Stimulated activated CD4-positive, alpha-beta T cell treated with anti-CD3 and anti-CD28 coated beads, TNF-alpha, amount 100 ng/mL, for 48 hours (primary cell): ENCODE results near the gene FEZ2.
A peak's percentile ranks its signal among the peaks of the same experiment; 100 is the strongest.

Source experiments
- DNase-seq, 3 donors: peaks; one replicate each; pipeline ENCODE4 v3.0.0-alpha.2; 2020; ENCODE audit warnings: low read depth in 3 of 3

FEZ2 gene

GRCh38 chr2:36530983-36531354, 67.0 kb downstream of the FEZ2 start:
- no peak for DNase-seq

GRCh38 chr2:36530178-36530982, 67.6 kb downstream of the FEZ2 start:
- DNase-seq = no peak

GRCh38 chr2:36528766-36529392, 69.1 kb downstream of the FEZ2 start:
- DNase-seq = no peak

GRCh38 chr2:36528274-36528673, 69.7 kb downstream of the FEZ2 start:
- no peak for DNase-seq

DNA sequence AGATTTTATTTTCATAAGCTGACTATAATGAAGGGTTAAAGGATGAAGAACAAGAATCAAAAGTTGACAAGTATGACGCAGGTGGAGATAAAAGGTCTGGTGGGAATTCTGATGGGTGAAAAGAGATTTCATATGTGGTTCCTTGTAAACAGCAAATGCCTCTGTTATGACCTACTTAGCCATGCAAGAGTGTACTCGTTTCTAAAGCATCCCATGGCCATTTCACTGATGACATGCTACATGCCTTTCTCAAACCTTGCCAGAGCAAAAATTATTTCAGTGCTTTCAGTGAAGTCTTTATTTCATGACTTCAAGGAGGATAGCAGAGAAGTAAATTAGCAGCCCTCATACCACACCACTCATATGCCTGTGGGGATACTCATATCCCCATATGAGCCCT, 71.7 kb downstream of the FEZ2 start:
- DNase-seq = no peak

DNA sequence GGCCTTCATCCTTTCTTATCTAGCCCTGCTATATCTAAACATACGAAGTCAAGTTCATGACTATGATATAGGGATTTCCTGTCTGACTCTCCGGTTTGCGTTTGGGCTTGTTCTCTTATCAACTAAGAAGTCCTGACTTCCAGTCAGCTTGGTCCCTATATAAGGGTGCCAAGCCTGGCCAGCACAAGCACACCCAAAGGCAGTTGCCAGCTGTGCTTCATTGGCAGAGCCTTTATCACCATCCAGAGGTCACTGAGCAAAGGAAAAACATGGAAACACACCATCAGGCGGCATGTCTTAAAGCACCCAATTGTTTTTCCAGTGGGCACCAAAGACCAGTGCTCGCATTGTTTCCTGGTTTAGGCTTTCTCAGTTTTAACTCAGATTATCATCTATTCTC, 72.7 kb downstream of the FEZ2 start:
- DNase-seq = no peak

GRCh38 chr2:36523153-36523552, 74.8 kb downstream of the FEZ2 start:
- DNase-seq = no peak

DNA sequence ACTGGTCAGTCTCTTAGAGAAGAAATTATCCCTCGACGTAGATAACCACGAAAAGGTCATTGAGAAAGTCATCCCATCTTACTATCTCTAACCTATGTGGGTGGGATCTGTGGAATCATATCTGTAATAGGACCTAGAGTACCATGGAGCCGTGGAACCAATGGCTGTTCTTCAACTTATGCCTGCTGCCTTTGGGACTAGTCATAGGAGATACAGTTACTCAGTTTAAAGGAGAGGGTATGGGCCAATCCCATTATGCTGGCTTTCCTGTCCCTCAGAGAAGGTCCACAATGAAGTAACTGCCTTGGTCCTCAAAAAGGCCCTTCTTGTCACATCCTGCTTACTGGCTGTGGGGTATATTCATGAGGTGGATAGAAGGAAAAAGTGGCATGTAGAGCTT, 77.5 kb downstream of the FEZ2 start:
- DNase-seq = no peak

- no peak for DNase-seq
Observed at GRCh38 chr2:36516136-36516870, 81.7 kb downstream of the FEZ2 start.

DNA sequence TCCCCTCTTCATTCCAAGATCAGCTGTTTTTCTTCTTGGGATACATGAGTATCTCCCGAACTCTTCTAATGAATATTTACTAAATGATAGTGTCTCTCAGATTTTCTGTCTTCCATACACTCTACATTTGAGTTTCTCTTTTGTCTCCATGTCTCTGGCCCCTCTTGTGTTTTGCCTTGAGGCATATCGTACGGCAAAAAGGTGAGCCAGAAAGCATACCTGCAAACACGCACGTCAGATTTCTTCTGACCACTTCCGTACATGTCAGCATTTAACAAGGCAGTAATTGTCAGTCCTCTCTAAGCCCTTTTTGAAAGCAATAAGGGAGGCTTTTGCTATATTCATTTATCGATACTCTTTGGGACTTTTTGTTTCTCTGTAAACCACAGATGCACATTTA, 82.4 kb downstream of the FEZ2 start:
- no peak for DNase-seq

DNA sequence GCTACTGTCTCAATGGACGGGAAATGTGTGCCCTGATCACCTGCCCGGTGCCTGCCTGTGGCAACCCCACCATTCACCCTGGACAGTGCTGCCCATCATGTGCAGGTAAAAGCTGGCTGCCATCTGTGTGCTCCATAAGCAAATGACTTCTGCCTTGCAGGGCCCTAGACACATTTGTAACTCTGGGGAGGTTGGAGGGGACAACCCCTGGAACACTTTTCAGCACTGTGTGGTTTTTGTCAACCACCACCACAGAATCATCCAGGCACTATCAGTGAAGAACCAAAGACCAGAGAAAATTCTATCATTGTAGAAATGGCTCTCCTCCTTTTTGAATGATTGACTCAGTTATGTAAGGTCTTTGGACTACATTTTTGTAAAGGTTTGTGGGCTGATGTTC, 84.3 kb downstream of the FEZ2 start:
- DNase-seq = no peak

GRCh38 chr2:36512705-36513104, 85.3 kb downstream of the FEZ2 start:
- DNase-seq = no peak

- no peak for DNase-seq
Observed at GRCh38 chr2:36511858-36512603, 85.9 kb downstream of the FEZ2 start.

- no peak for DNase-seq
Observed at GRCh38 chr2:36509075-36509474, 88.9 kb downstream of the FEZ2 start.

DNA sequence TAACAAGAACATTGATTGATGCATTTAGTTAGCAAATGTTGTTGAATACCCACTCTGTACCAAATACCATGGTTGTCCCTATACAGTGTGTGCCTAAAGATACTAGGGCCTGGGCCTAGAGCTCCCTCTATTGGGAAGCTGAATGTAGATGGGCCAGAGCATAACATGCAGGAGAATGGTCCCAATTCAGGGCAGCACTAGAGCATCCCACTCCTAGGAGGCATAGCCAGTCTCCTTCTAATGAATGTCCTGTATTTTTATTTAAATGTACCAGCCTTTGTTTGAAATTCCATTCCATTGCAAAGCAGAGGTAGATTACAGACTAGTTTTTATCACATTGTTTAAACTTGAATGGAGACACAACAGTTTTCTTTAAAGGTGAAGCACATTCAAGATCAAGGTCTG, 90.6 kb downstream of the FEZ2 start:
- peak; percentile 3 to 14 (median 4) for DNase-seq
